HUDEP-2 (cell line): ENCODE data around the gene RPL32.
"Not testable (repeated sequence)": the region's sequence is repeated elsewhere in the genome, so short reads cannot be mapped to it uniquely, and the experiment has no call there.

ENCODE experiments used
- DNase-seq, 76 experiments: peaks; one replicate each; lab custom pipeline; 2025; ENCODE audit not compliant: unreplicated experiment in 76 of 76; lab: John Stamatoyannopoulos, UW

Gene RPL32

GRCh38 chr3:12868039-12869034 lies 27.0 kb upstream of the RPL32 start:
- DNase-seq = peak in 73 of 76 experiments; percentile 21 to 86 (median 64)

DNA sequence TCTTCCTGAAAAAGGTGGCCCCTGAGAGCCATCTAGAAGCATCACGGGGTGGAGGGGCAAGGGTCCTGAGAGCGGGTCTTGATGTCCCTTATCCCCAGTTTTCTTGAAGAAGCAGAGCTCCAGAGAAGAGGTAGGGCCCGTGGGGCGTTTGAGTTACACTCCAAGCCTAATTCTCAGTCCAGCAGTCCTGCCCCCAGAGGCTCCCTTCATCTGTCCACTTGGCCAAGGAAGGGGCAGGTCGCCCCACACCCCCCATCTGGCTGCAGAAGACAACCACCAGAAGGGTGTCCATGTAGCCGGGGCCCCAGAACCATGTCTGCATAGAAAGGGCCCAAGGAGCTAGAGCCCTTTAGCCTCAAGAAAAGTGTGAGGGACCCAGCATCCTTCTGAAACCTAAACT lies 25.5 kb upstream of the RPL32 start:
- no peak for DNase-seq

DNA sequence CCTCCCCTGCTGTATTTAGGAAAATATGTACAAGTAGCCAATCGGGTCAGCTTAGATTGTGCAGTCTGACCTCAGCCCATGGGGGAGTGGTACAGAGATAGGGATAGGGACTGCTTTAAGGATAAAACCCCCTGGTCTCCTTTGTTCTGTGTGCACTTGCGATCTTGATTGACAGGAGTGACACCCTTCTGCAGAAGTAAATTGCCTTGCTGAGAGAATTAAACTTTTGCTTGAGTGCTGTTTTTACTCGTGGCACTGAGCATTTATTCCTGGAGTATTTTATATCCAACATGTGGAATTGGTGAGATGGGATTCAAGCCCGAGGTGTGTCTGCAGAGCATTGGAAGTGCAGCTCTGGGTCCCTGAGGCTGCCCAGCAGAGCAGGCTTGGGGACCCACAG lies 23.9 kb upstream of the RPL32 start:
- DNase-seq = no peak

GRCh38 chr3:12862387-12862786 lies 21.0 kb upstream of the RPL32 start:
- DNase-seq = no peak

GRCh38 chr3:12861611-12862010 lies 20.2 kb upstream of the RPL32 start:
- no peak for DNase-seq

DNA sequence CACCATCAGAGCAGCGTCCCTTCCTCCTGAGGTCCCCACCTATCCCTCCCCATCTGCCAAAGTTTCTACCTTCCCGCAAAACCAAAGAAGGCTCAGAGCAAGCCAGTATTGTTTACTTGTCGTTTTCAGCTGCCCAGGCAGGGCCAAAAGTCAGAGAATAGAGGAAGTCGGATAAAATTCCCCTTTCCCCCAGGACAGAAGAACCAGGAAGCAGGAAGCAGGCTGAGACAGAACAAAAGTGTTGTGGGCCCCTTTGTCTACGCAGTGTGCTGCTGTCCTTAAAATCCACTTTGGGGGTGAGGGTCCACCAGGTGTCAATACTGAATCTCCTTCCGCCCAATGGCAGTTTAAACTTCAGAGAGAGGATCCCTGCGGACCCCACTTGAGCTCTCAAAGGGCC lies 18.5 kb upstream of the RPL32 start:
- no peak for DNase-seq

GRCh38 chr3:12856626-12857025 lies 15.3 kb upstream of the RPL32 start:
- DNase-seq = no peak

DNA sequence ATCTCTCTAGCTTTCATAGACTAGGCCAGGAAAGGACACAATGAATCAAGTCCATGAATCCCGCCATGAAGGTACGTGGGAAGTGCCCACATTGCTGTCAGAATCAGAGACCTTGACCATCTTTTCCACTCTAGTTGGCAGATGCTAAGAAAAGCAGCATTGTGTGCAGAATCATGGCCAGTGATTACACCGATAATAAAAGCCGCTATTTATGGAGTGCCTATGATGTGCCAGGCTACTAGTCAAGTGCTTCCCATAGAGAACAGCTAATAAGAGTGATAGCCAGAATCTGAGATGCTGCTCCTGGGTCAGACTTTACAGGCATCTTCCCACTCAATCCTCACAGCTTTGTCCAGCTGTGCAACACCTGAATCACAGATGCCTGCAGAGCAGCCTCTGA lies 13.2 kb upstream of the RPL32 start:
- DNase-seq = no peak

DNA sequence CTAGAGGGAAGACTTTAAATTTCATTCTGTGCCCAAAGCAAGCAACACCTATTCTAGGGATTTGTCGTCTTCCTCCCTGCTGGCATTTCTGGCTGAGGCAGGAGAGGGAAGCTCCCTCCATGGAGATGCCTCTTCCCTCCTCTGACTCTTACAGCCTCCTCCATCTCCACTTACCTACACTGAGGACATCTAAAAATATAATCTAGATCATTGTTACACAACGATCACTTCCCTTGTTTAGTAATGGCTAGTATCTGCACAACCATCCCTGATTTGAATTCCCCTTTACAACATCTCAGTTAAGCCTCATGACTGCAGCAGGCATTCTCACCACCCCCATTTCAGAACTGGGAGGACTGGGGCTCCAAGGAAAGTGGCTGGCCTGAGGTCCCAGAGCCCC lies 12.5 kb upstream of the RPL32 start:
- not testable (repeated sequence) for DNase-seq

DNA sequence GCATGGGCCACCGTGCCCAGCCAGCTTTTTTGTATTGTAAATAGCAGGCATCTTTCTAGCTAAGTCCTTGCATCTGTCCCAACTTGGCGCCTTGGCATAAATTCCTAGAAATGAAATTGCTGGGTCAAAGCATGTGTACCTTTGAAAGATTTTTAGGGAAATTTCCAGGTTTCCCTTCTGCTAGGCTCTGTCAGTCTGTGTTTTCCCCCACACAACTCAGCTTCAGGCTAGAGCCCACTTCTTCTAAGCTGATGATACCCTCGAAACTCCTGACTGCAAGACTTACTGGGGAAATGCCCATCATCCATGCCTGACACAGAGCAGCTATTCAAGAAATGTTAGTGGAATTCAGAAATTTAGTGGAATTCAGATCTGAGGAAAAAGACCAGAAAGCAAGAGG lies 10.8 kb upstream of the RPL32 start:
- DNase-seq = no peak

GRCh38 chr3:12845811-12846210 lies 4.4 kb upstream of the RPL32 start:
- no peak for DNase-seq

DNA sequence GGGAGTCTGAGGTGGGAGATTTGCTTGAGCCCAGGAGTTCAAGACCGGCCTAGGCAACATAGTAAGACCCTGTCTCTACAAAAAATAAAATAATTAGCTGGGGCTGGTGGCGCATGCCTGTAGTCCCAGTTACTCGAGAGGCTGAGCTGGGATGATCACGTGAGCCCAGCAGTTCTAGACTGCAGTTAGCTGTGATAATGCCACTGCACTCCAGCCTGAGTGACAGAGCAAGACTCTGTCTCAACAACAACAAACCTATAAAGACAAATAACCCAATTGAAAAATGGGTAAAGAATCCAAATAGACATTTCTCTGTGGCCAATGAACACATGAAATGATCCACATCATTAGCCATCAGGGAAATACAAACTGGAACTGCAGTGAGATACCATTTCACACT lies 1.1 kb upstream of the RPL32 start:
- DNase-seq = no peak

DNA sequence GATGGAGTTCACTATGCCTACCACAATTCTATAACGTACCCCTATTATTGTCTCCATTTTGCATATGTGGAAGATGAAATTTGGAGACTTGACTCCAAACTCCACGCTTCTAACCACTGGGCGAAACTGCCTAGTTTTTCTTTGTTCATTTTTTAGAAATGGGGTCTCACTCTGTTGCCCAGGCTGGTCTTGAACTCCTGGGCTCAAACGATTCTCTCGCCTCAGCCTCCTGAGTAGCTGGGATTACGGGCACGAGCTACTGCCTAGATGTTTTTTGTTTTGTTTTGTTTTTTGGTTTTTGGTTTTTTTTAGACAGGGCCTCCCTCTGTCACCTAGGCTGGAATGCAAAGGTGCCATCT lies 584 bp upstream of the RPL32 start:
- no peak for DNase-seq

DNA sequence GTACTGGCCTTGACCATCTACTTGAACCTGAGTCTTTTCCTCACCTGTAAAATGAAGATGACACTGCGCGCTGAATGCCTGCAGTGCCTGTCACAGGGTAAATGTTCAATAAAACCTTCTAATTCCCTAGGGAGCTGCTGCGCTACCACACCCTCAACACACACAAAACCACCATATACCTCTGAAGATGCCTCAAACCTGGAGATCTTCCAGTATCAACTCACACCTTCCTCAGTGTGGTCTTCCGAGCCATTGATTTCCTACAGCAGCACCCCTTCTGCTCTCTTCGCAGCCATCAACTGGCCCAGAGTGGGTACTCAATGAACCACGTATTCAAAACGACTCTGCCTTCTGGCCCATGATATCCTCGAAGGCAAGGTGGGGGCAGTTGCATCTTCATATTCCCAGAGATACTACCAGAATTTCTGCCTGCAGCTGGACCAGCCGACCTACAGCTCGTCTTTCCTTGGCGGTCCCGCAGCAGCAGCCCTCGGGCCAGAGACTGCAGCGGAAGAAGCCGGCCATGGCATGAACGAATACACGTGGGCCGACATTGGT lies 695 bp downstream of the RPL32 start:
- peak in 1 of 76 experiments; percentile 13 for DNase-seq

GRCh38 chr3:12840148-12840547 lies 1.2 kb downstream of the RPL32 start:
- DNase-seq = not testable (repeated sequence)

GRCh38 chr3:12839156-12839946 lies 2.0 kb downstream of the RPL32 start:
- DNase-seq = peak in 2 of 76 experiments; percentile 9 to 24

DNA sequence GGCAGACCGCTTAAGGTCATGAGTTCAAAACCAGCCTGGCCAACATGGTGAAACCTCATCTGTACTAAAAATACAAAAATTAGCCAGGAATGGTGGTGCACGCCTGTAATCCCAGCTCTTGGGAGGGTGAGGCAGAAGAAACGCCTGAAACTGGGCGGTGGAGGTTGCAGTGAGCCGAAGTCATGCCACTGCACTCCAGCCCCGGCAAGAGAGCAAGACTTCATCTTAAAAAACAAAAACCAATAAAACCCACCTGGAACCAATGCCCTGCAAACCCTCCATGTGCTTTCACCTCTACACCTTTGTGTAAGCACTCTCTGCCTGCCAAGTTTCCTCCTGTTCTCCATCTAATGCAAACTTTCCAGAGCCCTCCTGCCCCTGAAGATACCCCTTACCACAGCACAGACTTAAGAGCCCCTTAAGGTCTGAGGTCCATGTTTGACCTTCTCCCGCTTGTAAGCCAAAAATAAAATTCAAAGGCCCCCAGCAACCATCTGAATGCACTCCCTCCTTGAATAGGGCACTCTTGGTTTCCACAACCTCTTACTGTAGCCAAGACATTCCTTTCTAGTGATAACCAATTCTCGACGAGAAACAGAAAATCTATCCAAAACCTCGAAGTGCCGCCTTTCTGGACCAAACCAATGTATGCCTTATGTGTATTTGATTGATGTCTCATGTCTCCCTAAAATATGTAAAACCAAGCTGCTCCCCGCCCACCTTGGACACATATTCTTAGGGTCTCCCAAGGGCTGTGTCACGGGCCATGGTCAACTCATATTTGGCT lies 3.0 kb downstream of the RPL32 start:
- no peak for DNase-seq

DNA sequence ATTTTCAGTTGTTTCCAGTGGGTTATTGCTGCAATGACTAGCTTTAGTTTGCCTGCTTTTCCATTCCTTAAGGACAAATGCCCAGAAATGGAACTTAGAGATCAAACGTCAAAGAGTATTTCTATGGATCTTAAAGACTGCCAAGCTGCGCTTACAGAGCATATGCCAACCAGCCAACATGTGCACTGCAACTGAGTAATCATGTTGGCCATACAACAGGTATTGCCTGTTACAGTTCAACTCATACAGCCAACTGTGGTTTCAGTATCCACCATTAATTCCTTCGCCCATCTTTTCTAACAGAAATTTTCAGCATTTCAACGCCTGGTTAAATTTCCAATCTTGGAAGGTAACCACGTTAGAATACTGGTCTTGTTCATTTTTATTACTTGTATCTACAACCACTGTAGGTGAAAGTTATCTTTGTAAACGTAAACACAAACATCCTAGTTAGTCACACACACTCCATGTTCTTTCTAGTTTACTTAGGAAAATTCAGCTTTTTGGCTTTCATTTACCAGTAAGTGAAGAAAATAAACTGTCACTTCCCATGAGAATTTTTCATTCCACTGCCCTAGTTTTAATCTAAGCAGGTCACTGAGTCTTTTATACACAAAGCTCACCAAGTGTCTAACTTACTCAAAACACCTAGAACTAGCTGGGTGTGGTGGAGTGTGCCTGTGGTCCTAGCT lies 3.9 kb downstream of the RPL32 start:
- DNase-seq = no peak

DNA sequence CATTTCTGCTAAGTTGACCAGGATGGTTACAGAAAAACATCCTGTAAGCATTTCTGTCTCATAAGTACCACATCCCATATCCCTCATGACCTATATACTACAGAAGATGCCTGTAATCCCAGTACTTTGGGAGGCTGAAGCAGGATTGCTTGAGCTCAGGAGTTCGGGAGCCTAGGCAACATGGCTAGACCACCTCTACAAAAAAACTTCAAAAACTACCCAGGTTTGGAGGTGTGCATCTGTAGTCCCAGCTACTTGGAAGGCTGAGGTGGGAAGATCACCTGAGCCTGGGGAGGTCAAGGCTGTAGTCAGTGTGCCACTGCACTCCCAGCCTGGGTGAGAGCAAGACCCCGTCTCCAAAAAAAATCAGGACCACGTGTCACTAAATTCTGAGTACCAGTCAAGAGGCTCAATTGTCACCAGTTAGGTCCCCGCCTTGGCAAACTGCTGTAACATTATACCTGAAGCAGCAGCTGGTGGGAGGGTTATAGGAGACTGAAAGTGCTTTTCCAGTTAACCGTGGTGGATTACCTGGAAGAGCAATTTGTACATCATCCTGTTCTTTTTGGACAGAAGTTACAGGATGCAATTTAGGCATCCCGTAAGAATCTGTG lies 6.2 kb downstream of the RPL32 start:
- DNase-seq = no peak
